Measurements from ENCODE around the gene RAP1GAP2. TPM values are rescaled to one million over a fixed set of nuclear protein-coding genes. Genes with fewer than 3 reads are reported as not detected.

Gene RAP1GAP2
- total RNA-seq, 3 donors from 2014 or later (not counting 1 experiment from before 2014, with no cell fraction given) = 274 to 418 (median 390) TPM

- intact Hi-C loops (cut with micrococcal nuclease) = no loop called here
- Histone ChIP-seq H3K9me3 (ENCODE audit: control insufficient read depth, insufficient read depth, low read length) (no peaks in the 10 kb centered on the region), H3K4me1 (ENCODE audit: control insufficient read depth, insufficient read depth, low read length) (no peaks in the 10 kb centered on the region), H3K36me3 (ENCODE audit: control insufficient read depth, insufficient read depth, low read length) (peaks cover 62% of the 10 kb centered on the region), H3K27me3 (ENCODE audit: control insufficient read depth, insufficient read depth, low read length) (no peaks in the 10 kb centered on the region), H3K4me3 (ENCODE audit: low read length) (no peak overlapping the region), H3K27ac (ENCODE audit: low read length) (no peak overlapping the region)
- peaks cover 0 to 21% of the 10 kb centered on the region in 2 donors for H3K4me1 Mint-ChIP-seq
- TF ChIP-seq CTCF (IDR thresholded peaks at IDR 0.05) = no peak
- H3K9me3 Mint-ChIP-seq = no peaks in the 10 kb centered on the region
- ATAC-seq = no peak
- no peak overlapping the region for H3K4me3 Mint-ChIP-seq
- no peak for DNase-seq
- no peak overlapping the region for H3K27ac Mint-ChIP-seq
- no peaks in the 10 kb centered on the region for H3K27me3 Mint-ChIP-seq (ENCODE audit: low read depth in 2 of 2)
- H3K36me3 Mint-ChIP-seq = no peaks in the 10 kb centered on the region
- WGBS (ENCODE audit: insufficient coverage) = 94% methylated on average over 11 of the region's 11 CpGs
Observed at GRCh38 chr17:2964831-2965230, 168.6 kb downstream of the RAP1GAP2 start.

DNA sequence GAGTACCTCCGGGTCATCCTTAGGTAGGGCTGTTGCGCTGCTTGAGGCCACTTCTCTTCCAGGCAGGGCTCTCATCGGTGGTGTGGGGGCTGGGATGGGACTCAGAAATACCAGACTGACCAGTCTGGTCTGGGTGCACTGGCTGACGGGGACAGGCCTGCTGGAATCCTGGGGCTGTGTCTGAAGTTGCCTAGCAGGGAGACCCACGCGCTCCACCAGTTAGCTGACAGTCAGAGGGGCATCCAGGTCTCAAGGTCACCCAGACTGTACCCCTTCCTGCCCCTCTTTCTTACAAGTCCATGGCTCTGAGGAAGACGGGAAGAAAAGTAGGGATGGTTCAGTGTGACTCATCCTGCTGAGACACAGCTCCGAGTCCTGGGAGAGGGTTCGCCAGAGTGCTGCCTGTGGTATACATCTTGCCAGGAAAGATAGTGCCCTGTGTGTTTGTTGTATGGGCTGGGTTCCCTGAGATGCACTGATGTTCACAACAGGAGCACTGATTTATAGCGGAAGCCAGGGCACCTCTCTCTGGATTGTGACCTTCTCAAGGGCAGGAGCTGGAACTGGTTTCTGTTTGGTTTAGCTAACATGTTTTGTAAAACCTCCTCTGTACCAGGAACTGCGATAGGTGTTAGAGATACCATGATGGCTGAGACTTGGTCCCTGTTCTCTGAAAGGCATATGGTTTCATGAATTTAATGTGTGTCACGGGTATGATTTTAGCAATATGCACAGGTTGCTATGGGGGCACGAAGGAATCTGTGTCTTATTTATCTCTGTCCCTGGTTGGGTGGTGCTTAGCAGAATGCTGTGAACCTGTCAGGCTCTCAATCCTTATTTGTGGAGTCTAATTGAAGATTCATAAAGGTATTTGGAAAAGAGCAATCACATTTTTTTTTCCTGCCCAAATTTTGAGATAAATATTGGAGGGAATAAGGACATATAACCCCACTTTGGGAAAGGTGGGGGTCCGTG is 169.7 kb downstream of the RAP1GAP2 start:
- ATAC-seq (no peak), DNase-seq (no peak)
- H3K4me3 Mint-ChIP-seq = no peak overlapping the region
- no peaks in the 10 kb centered on the region for H3K4me1 ChIP-seq (ENCODE audit: control insufficient read depth, insufficient read depth, low read length)
- H3K4me3 ChIP-seq (ENCODE audit: low read length) = no peak overlapping the region
- H3K36me3 ChIP-seq (ENCODE audit: control insufficient read depth, insufficient read depth, low read length) = peaks cover 57% of the 10 kb centered on the region
- no peaks in the 10 kb centered on the region for H3K9me3 Mint-ChIP-seq
- no peaks in the 10 kb centered on the region for H3K9me3 ChIP-seq (ENCODE audit: control insufficient read depth, insufficient read depth, low read length)
- no peak for TF ChIP-seq CTCF (IDR thresholded peaks at IDR 0.05)
- WGBS (ENCODE audit: insufficient coverage) = 95% methylated on average over 14 of the region's 14 CpGs
- H3K27me3 Mint-ChIP-seq (ENCODE audit: low read depth in 2 of 2) = no peaks in the 10 kb centered on the region
- H3K27ac ChIP-seq (ENCODE audit: low read length) = no peak overlapping the region
- H3K36me3 Mint-ChIP-seq = no peaks in the 10 kb centered on the region
- H3K27me3 ChIP-seq (ENCODE audit: control insufficient read depth, insufficient read depth, low read length) = no peaks in the 10 kb centered on the region
- H3K27ac Mint-ChIP-seq = peak overlapping the region; percentile 32 to 70
- H3K4me1 Mint-ChIP-seq = peaks cover 0 to 21% of the 10 kb centered on the region in 2 donors
- intact Hi-C loops (cut with micrococcal nuclease) = no loop called here

DNA sequence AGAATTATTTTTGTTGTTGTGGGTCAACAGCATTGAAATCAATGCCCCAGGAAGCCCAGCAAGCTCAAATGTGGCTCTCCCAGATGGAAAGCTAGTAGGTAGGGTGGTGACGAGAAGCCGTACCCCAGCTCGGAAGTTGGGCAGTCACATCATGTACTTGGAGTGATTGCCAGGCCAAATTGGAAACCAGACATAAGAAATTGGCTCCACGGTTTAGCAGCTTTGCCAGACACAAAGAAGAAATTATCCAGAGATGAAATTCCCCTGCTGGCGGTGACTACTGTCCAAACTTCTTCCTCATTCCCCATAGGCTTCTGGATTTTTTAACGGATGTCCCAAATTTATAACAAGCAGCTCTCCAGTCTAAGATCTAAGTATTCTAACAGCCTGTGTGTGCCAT is 171.3 kb downstream of the RAP1GAP2 start:
- DNase-seq = peak in 1 of 2 donors; percentile 1
- Histone ChIP-seq H3K27ac (ENCODE audit: low read length) (no peak overlapping the region), H3K4me1 (ENCODE audit: control insufficient read depth, insufficient read depth, low read length) (no peaks in the 10 kb centered on the region), H3K27me3 (ENCODE audit: control insufficient read depth, insufficient read depth, low read length) (no peaks in the 10 kb centered on the region), H3K36me3 (ENCODE audit: control insufficient read depth, insufficient read depth, low read length) (peaks cover 54% of the 10 kb centered on the region), H3K9me3 (ENCODE audit: control insufficient read depth, insufficient read depth, low read length) (no peaks in the 10 kb centered on the region), H3K4me3 (ENCODE audit: low read length) (no peak overlapping the region)
- intact Hi-C loops (cut with micrococcal nuclease) = no loop called here
- ATAC-seq = no peak
- Mint-ChIP-seq H3K4me3 (no peak overlapping the region), H3K36me3 (no peaks in the 10 kb centered on the region), H3K4me1 (peaks cover 0 to 21% of the 10 kb centered on the region in 2 donors), H3K27ac (peak overlapping the region; percentile 32 to 70), H3K9me3 (no peaks in the 10 kb centered on the region), H3K27me3 (ENCODE audit: low read depth in 2 of 2) (no peaks in the 10 kb centered on the region)
- WGBS (ENCODE audit: insufficient coverage) = 97% methylated on average over 6 of the region's 6 CpGs
- no peak for TF ChIP-seq CTCF (IDR thresholded peaks at IDR 0.05)

Measured in natural killer cell (primary cell).